ENCODE results near the gene OCA2.
"Not testable (repeated sequence)": the region's sequence is repeated elsewhere in the genome, so short reads cannot be mapped to it uniquely, and the experiment has no call there.

Gene OCA2

GRCh38 chr15:27770769-27771554, 328.2 kb downstream of the OCA2 start:
- no peak for DNase-seq (ENCODE audit: low read depth)

- no peak for DNase-seq (ENCODE audit: low read depth)
Measured at GRCh38 chr15:27770086-27770607, 329.0 kb downstream of the OCA2 start.

GRCh38 chr15:27769652-27770051, 329.5 kb downstream of the OCA2 start:
- DNase-seq (ENCODE audit: low read depth) = no peak

- DNase-seq (ENCODE audit: low read depth) = no peak
Measured at GRCh38 chr15:27768732-27769475, 330.2 kb downstream of the OCA2 start.

GRCh38 chr15:27767918-27768640, 331.0 kb downstream of the OCA2 start:
- DNase-seq (ENCODE audit: low read depth) = no peak

GRCh38 chr15:27767430-27767829, 331.7 kb downstream of the OCA2 start:
- not testable (repeated sequence) for DNase-seq (ENCODE audit: low read depth)

- no peak for DNase-seq (ENCODE audit: low read depth)
Measured at GRCh38 chr15:27764339-27764738, 334.8 kb downstream of the OCA2 start.

GRCh38 chr15:27763514-27763913, 335.6 kb downstream of the OCA2 start:
- DNase-seq (ENCODE audit: low read depth) = no peak

- no peak for DNase-seq (ENCODE audit: low read depth)
Measured at GRCh38 chr15:27762471-27762870, 336.6 kb downstream of the OCA2 start.

- DNase-seq (ENCODE audit: low read depth) = no peak
Measured at GRCh38 chr15:27757052-27757451, 342.1 kb downstream of the OCA2 start.

GRCh38 chr15:27752691-27753090, 346.4 kb downstream of the OCA2 start:
- no peak for DNase-seq (ENCODE audit: low read depth)

GRCh38 chr15:27747997-27748396, 351.1 kb downstream of the OCA2 start:
- DNase-seq (ENCODE audit: low read depth) = no peak

GRCh38 chr15:27746401-27746955, 352.6 kb downstream of the OCA2 start:
- DNase-seq (ENCODE audit: low read depth) = no peak

GRCh38 chr15:27744641-27745040, 354.5 kb downstream of the OCA2 start:
- no peak for DNase-seq (ENCODE audit: low read depth)

- DNase-seq (ENCODE audit: low read depth) = no peak
Measured at GRCh38 chr15:27743638-27744037, 355.5 kb downstream of the OCA2 start.

- DNase-seq (ENCODE audit: low read depth) = no peak
Measured at GRCh38 chr15:27742751-27743477, 356.2 kb downstream of the OCA2 start.

- no peak for DNase-seq (ENCODE audit: low read depth)
Measured at GRCh38 chr15:27741226-27741860, 357.8 kb downstream of the OCA2 start.

- DNase-seq (ENCODE audit: low read depth) = no peak
Measured at GRCh38 chr15:27734785-27735495, 364.2 kb downstream of the OCA2 start.

- no peak for DNase-seq (ENCODE audit: low read depth)
Measured at GRCh38 chr15:27731776-27732175, 367.3 kb downstream of the OCA2 start.

GRCh38 chr15:27730868-27731267, 368.2 kb downstream of the OCA2 start:
- DNase-seq (ENCODE audit: low read depth) = no peak

All from HS-27A (cell line).